Mucosa of gallbladder (tissue), 1 donor: ENCODE results near the gene PARVB. TPM values are rescaled to one million over a fixed set of nuclear protein-coding genes. Genes with fewer than 3 reads are reported as not detected.

Experiments
- DNase-seq: peaks from one replicate; pipeline ENCODE4 v3.0.0-alpha.2; 2020; ENCODE audit warnings: low spot score
- total RNA-seq: library from RNA; stranded (reverse); gene quantifications from one replicate; pipeline ENCODE4 v1.2.1, GENCODE V29; 2021
- donor health status: DM: no; HTN: no; CAD: no.

Gene PARVB
- total RNA-seq, 1 donor from 2014 or later: 16.5 TPM

DNA sequence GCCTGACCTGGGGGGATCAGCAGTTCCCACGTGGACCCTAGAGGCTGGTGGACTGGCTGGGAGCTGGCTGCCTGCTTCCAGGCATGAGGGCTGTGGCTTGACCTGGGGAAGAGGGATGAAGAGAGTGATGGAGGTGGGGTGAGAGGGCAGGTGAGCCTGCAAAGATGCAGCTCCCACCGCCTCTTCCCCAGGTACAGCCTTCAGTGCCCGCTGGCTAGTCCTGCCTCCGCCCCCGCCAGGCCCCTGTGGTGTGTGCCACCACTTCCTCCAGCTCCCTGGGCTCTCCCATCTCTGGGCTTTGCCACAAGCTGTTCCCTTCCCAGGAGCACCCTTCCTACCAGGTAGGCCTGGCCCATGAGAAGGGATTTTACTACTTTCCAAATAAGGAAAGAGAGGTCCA lies 175.8 kb downstream of the PARVB start:
- no peak for DNase-seq

DNA sequence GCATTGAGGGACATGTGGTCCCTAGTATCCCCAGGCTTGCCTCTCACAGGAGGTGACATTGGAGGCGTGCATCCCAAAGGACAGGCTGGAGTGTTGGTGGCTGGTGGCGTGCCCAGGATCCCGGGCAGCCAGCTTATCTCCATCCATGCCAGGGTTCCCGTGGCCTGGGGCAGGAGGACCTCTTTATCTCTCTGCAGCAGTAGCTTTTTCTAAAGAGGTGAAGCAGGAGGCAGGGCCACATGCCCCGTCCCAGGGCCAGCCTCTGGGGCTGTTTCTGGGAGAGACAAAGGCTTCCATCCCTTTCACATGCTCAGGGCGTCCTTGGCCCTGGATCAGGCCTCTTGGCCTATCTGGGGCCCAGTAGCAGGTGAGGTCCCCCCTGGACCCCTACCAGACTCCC lies 176.3 kb downstream of the PARVB start:
- no peak for DNase-seq

- DNase-seq: no peak
Measured at GRCh38 chr22:44200855-44201550, 176.9 kb downstream of the PARVB start.

DNA sequence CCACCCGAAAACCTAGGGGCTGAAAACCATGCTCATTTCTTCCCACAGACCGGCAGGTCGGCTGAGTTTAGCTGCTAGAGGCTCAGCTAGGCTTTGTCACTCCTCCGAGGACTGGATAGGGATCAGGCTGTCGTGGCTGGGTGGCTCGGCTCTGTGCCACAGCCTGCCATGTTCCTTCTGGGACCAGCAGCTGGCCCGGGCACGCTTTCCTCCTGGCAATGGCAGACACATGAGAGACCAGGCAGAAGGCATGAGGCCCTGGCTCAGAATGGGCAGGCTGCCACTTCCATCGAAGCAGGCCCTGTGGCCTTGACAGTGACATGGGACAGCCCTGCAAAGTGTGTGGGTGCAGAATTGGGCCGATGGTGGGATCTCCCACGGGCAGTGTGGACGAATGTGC lies 177.6 kb downstream of the PARVB start:
- no peak for DNase-seq

DNA sequence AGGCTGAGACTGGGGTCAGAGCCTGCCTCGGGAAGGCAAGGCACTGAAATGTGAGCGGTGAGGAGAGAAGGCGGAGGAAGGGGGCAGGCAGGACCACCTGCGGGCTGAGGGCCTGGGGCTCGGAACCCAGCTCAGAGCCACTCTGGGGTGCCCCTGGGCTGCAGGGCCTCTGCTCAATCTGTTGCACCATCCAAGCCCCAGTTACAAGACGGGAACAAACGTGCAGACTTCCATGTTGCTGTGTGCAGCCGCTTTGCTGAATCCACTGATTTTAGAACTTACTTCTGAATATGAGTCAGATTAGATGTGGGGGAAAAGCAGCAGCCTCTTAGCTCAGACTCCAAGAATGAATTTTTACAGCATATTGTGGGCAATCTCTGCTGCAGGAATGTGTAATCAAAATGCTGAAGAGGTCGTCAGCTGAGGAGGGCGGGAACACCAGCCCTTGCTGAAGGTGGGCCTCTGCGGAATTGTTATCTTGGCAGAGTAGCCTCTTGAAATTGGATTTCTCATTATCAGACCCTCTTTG lies 178.2 kb downstream of the PARVB start:
- no peak for DNase-seq

GRCh38 chr22:44203203-44203602 lies 179.1 kb downstream of the PARVB start:
- DNase-seq: no peak

- no peak for DNase-seq
Measured at GRCh38 chr22:44204739-44205515, 180.8 kb downstream of the PARVB start.

GRCh38 chr22:44205516-44206329 lies 181.6 kb downstream of the PARVB start:
- DNase-seq: no peak

- DNase-seq: no peak
Measured at GRCh38 chr22:44206330-44206645, 182.2 kb downstream of the PARVB start.

GRCh38 chr22:44206696-44207095 lies 182.6 kb downstream of the PARVB start:
- no peak for DNase-seq

- DNase-seq: no peak
Measured at GRCh38 chr22:44207173-44207980, 183.3 kb downstream of the PARVB start.

DNA sequence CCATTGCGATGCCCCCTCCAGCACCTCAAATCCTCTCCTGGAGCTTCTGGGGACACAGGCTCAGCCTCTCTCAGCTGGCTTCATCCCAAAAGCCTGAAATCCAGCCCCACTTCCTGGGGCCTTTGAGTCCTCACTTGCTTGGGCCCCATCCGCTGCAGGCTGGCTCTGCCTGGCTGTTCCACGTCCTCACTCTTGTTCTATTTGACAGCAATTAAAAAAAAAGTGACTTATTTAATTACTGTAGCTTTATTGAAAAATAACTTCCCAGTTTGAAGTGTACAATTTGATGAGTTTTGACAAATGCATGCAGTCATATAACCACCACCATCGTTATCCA lies 183.8 kb downstream of the PARVB start:
- no peak for DNase-seq

- DNase-seq: no peak
Measured at GRCh38 chr22:44209343-44209742, 185.2 kb downstream of the PARVB start.

DNA sequence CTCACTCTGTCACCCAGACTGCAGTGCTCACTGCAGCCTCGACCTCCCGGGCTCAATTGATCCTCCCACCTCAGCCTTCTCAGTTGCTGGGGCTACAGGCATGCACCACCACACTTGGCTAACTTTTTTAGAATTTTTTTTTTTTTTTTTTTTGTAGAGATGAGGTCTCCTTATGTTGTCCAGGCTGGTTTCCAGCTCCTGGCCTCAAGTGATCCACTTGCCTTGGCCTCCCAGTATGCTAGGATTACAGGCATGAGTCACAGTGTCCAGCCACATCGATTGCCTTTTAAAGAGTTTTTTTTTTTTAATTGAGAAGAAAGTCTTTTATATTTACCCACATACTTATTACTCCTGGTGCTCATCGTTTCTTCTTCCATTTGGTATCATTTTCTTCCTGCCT lies 186.6 kb downstream of the PARVB start:
- no peak for DNase-seq

DNA sequence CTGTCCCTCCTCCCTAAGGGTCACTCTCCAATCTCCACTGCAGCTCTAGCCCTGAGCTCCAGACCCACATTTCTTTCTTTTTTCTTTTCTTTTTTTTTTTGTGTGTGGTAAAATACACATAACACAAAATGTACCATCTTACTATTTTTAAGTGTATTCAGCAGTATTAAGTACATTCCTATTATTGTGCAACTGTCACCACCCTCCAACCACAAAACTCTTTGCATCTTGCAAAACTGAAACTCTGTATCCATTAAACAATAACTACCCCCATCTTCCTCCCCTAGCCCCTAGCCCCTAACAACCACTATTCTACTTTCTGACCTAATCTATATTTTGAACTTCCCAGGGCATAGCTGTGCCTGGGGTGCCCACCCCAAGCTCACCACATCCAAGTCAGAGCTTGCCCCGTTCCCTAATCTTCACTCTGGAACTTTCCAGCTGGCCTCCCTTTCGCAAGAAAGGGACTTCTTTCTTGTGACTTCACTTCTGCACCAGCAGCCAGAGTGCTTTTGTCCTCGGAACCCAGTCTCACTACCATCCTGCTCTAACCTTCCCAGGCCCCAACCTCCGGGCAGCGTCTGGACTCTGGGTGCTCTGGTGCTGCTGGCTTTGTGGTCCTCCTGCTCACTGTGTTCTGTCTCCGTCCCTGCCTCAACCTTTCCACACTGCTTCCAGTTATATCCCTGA lies 187.3 kb downstream of the PARVB start:
- DNase-seq: no peak

DNA sequence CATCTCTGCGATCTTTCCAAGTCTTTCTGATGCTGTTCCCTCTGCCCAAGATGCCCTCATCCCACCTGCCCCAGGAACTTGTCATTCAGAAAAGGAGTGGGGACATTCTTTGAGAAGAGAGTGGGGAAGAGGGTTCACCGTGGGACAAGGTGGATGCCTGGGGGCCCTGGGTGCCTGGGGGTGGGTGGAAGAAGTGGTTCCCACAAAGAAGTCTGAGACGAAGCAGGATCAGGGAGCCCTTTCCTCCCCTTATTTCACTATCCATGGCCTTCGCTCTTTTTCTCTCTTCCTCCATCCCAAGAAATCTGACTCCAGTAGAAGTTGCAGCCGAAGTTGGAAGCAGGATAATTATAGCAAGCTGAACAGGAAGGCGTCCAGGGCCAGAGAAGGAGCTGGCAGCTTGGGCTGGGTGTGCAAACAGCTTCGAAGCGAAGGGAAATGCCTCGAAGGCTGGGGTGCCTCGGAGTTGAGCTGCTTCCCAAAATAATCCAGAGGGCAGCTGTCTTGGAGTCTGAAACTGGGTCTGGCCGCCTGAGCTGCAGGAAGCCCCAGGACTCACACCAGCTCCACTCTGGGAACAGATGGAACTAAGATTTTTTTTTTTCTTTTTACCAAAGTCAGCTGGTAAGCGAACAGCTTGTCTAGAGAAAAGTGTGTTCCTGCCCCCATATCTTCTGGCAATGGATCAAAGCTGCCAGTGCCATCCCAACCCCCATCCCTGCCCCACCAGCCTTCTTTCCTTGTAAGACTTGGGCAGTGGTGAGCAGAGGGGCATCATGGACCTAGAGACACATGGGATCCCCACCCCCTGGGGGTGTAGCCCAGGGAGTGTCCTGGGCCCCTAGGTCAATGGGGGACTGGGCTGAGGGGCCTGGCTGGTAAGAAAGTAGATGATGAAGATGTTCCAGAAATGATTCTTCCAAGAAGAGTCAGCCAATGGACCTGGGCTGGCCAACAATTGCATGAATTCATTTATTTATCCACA lies 188.1 kb downstream of the PARVB start:
- DNase-seq: peak; percentile 40

- DNase-seq: no peak
Measured at GRCh38 chr22:44212936-44213335, 188.8 kb downstream of the PARVB start.

GRCh38 chr22:44213489-44214043 lies 189.5 kb downstream of the PARVB start:
- no peak for DNase-seq

DNA sequence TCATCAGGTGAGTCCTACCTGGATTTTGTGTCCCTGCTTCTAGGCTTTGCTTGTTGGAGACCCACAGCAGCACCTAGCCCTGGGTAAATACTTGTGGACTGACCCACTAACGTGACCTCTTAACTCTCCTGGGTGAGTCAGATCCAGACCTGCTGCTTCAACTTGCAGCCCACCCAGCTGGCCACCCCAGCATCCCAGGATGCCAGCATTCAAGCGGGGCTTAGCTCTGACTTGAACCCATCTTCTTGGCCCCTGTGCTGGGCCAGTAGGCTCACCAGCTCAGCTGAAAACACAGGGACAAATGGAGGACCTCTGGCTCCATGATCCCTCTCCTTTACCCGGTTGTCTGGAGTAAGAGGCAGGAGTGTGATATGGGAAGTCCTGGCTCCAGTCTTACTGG lies 190.1 kb downstream of the PARVB start:
- DNase-seq: peak; percentile 7

- DNase-seq: no peak
Measured at GRCh38 chr22:44214764-44215163, 190.7 kb downstream of the PARVB start.
